VCaP (cell line): Measurements from ENCODE around the gene ESPNL.

ENCODE experiments used
- H3K27ac ChIP-seq: fragments of 450-650 bp; 2 replicates; pipeline ENCODE4 v1.5.1; 2017
- TF ChIP-seq, protein P1 (sequence below): fragments of 450-650 bp; conservative IDR thresholded peaks from 2 replicates; pipeline ENCODE4 v1.5.1; 2017; ENCODE audit warnings: mild to moderate bottlenecking, moderate library complexity

The ESPNL gene

DNA sequence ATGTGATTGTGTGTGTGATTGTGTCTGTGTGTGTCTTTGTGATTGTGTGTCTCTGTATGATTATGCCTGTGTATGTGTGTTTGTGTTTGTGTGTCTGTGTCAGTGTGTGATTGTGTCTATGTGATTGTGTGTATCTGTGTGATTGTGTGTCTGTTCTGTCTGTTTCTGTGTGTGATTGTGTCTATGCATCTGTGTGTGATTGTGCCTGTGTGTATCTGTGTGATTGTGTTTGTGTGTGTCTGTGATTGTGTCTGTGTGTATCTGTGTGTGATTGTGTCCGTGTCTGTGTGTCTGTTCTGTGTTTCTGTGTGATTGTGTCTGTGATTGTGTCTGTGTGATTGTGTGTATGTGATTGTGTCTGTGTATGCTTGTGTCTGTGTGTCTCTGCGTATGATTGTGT is 26.2 kb downstream of the ESPNL start:
- no peak overlapping the region for H3K27ac ChIP-seq
- TF ChIP-seq, protein P1, sequence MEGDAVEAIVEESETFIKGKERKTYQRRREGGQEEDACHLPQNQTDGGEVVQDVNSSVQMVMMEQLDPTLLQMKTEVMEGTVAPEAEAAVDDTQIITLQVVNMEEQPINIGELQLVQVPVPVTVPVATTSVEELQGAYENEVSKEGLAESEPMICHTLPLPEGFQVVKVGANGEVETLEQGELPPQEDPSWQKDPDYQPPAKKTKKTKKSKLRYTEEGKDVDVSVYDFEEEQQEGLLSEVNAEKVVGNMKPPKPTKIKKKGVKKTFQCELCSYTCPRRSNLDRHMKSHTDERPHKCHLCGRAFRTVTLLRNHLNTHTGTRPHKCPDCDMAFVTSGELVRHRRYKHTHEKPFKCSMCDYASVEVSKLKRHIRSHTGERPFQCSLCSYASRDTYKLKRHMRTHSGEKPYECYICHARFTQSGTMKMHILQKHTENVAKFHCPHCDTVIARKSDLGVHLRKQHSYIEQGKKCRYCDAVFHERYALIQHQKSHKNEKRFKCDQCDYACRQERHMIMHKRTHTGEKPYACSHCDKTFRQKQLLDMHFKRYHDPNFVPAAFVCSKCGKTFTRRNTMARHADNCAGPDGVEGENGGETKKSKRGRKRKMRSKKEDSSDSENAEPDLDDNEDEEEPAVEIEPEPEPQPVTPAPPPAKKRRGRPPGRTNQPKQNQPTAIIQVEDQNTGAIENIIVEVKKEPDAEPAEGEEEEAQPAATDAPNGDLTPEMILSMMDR: no peak

DNA sequence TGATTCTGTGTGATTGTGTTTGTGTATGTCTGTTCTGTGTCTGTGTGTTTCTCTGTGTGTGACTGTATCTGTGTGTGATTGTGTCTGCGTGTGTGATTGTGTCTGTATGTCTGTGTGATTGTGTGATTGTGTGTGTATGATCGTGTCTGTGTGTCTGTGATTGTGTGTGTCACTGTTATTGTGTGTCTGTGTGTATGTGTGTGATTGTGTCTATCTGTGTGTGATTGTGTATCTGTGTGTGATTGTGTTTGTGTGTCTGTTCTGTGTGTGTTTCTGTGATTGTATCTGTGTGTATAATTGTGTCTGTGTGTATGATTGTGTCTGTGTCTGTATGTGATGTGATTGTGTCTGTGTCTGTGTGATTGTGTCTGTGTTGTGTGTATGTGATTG is 26.6 kb downstream of the ESPNL start:
- TF ChIP-seq, protein P1: no peak
- no peak overlapping the region for H3K27ac ChIP-seq

DNA sequence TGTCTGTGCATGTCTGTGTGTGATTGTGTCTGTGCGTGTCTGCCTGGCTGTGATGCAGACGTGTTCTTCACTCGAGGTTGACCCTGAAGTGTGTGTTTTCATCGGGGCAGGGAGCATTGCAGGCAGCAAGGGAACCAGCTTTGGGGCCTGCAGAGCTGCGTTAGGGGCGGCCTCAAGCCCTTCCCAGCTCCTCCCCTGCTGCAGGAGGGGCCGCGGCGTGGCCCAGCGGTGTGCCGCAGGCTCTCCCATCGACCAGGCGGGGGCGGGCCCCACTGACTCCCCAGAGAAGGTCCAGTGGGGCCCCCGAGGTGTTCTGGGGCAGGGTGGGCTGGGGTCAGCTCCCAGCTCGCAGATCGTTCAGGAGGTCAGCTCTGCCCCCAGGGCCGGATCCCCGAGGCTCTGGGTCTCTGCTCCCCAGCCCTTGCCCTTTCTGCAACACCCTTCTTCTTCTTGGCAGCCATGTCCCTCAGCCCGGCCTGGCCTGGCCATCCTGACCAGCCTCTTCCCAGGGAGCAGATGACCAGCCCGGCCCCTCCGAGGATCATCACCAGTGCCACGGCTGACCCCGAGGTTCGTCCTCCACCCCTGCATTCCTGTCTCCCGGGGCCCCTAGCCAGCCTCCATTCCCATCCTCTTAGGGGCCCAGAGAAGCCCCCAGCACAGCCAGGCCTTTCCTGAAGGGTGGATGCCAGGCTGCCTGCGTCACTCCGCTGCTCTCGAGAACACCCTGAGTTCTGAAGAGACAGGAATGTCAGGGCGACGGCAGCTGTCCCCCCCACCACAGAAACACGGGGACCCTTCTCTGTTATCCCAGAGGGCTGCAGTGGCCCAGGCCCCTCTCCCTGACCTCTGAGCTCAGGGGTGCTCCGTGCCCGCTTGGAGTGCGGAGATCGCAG is 27.3 kb downstream of the ESPNL start:
- H3K27ac ChIP-seq: no peak overlapping the region
- TF ChIP-seq, protein P1: no peak

DNA sequence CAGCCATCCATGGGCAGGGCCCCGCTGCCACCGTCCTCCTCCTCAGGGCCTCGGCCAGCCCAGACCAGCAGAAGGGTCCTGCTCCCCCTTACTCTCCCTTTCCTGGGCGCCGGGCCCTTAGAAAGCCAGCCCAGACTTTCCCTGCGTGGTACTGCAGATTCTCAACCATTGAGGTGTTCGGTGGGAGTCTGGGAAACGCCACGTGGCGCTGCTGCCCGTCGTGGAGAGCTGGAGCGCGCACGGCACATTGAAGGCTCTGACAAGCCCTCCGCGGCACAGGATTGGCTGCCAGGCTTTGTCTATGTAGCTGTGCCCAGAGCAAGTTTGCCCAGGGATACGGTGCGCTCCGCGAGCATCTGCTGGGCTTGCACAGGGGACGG is 27.9 kb downstream of the ESPNL start:
- no peak overlapping the region for H3K27ac ChIP-seq
- TF ChIP-seq, protein P1: no peak

DNA sequence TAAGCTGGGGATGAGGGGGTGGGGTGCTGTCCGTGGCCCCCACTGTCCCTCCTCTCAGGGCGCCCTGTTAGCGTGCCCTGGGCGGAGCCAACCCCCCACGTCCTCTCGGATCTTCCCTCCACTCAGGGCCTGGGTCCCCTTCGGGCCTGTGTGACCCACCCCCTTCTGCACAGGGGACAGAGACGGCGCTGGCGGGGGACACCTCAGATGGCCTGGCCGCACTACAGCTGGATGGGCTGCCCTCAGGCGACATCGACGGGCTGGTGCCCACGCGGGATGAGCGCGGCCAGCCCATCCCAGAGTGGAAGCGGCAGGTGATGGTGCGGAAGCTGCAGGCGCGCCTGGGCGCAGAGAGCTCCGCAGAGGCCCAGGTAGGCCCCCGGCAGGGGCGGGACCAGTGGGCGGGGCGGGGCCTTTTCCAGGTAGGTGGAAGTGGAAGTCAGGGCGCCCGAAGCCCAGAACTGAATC is 28.4 kb downstream of the ESPNL start:
- H3K27ac ChIP-seq: no peak overlapping the region
- TF ChIP-seq, protein P1: no peak

DNA sequence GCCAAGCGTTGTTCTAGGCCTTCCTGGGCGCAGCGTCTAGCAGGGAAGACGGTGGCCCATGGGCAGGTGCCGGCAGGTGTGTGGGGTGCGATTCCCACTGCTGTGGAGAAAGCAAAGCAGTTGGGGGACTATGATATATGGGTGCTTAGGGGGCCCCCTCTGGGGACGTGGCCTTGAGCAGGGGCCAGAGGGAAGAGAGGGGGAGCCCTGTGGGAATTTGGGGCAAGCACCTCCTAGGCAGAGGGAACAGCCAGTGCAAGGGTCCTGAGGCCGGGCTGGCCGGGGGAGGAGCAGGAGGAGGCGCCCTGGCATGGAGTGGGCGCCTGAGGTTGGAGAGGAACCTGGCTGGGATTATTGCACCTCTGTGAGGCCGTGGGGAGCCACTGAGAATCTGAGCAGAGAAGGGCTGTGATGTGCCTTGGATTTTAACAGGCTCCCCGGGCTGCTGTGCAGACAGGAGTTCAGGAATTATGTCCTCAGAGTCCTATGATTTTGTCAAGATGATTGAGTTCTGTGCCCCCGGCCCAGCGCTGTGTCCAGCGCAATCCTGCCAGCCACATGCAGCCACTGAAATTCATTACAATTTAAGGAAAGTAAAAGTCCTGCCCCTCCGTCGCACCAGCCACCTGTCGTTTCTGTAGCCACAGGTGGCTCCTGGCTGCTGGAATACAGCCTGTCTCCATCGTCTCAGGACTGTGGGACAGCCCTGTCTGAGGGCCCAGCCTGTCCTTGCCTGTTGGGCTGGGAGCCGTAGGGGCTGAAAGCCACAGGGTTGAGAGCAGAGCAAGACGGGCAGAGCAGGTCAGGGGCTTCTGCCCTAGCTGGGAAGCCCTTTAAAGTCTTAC is 29.2 kb downstream of the ESPNL start:
- TF ChIP-seq, protein P1: no peak
- H3K27ac ChIP-seq: no peak overlapping the region

DNA sequence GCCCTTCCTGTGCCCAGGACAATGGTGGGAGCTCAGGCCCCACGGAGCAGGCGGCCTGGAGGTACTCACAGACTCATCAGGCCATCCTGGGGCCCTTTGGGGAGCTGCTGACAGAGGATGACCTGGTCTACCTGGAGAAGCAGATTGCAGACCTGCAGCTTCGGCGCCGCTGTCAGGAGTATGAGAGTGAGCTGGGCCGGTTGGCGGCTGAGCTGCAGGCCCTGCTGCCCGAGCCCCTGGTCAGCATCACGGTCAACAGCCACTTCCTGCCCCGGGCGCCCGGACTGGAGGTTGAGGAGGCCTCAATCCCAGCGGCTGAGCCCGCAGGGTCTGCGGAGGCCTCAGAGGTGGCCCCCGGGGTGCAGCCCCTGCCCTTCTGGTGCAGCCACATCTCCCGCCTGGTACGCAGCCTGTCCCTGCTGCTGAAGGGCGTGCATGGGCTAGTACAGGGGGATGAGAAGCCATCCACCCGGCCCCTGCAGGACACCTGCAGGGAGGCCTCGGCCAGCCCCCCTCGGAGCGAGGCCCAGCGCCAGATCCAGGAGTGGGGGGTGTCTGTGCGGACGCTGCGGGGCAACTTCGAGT is 30.1 kb downstream of the ESPNL start:
- H3K27ac ChIP-seq: no peak overlapping the region
- TF ChIP-seq, protein P1: no peak
